Activated effector memory CD4-positive, alpha-beta T cell treated with Interleukin-2 at 50 U/mL for 16 hours (primary cell): Measurements from ENCODE around the gene TENT4A.
"Not testable (repeated sequence)": the region's sequence is repeated elsewhere in the genome, so short reads cannot be mapped to it uniquely, and the experiment has no call there.

Source experiments
- DNase-seq: peaks from one replicate; pipeline ENCODE4 v3.0.0-alpha.2; 2020

Gene TENT4A

DNA sequence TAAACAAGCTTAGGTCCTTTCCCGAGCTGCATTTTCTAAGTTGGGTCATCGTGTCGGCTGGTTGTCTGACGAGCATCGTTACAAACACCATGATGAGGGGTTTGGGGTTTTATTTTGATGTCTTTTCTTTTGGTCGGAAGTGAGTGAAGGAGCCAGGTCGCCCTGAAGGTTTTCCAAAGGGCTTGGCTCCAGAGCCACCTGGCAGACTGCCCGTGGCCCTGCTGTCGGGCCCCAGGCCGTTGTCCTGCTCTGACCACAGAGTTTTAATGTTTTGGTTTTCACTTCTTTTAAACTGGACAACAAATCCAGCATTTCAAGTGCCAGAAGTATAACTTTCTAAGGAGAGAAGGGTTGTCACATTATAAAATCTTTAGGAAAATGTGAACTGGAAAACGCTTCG lies 42.3 kb downstream of the TENT4A start:
- no peak for DNase-seq

DNA sequence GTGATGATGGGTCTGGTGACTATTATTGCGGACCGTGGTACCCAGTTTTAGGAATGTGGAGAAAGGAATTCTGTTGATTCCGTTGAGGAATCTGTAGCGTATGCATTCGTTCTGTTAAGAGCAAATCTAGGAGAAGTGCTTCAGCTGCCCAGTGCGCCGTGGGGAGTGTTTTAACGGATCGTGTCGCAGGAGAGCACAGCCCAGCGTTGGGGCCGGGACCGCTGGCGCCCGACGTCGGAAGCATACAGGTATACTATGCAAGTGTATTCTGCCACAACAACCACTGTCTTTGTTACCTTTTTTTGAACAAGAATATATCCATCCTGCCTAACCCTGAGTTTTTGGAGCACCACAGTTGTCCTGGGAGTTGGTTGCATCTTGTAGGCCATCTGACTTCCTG lies 42.7 kb downstream of the TENT4A start:
- no peak for DNase-seq

DNA sequence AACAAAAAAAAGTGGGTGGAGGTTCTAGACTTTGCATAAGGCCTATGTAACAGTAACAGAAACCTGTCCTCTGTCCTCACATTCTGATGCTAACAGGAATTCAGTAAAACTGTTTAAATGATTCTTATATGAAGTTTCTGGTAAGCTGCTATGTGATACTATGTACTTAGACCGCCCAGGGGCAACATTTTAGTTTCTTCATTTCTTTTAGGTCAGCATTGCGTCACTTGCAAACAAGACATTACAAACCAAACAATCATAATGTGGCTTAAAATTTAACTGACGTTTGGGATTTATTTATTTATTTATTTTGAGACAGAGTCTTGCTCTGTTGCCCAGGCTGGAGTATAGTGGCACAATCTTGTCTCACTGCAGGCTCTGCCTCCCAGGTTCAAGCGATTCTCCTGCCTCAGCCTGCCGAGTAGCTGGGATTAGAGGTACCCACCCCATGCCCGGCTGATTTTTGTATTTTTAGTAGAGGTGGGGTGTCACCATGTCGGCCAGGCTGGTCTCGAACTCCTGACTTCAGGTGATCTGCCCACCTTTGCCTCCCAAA lies 44.3 kb downstream of the TENT4A start:
- DNase-seq: no peak

DNA sequence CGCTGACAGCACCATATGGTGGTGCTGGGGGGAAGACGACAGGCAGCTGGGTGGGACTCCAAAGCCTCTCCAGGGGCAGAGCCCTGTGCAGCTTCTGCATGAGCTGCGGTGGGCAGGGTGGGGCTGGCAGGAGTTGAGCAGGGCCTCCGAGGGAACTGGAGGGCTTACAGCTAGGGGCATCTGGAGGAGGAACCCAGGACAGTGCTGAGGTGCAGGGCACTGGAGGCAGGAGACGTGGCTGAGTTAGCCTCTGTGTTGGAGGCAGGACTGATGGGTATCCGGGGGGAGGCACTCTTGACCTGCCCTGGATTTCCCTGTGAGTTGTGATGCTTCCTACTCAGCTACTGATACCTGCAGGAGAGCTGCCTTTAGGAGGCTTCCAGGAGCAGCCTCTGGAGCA lies 45.0 kb downstream of the TENT4A start:
- no peak for DNase-seq

DNA sequence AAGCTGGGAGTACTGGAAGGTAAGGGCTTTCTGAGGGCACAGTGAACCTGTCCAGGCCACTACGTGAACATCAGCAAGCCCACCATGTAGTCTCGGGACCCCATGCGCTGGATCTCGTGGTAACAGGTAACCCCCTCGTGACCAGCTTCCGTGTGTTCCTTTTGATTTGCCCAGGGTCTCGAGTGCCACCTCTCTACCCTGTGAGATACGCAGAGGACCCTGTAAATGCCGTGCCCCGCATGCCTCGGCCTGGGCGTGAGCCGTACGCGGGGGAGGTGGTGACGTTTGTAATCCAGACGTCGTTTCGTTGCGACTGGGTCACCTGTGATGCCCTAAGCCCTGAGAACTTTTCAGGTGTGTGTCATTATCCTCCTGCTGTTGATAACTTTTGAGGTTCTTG lies 45.5 kb downstream of the TENT4A start:
- no peak for DNase-seq

DNA sequence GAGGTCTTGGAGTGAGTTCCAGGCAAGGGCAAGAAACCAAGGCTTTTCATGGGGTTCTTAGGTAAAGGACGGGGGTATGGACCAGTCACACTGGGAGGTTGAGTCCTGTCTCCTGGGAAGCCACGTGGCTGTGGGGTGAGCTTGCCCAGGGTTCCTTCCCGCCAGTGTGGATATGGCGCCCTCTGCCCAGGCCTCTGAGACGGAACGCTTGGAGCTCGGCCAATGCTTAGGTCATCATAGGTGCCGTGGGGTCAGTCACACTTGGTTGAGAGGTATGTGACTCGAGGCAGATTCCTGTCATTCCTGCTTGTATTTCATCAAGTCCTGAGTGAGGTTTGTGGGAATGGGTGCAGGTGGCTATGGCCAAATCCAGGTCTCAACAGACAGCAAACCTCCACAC lies 46.2 kb downstream of the TENT4A start:
- DNase-seq: no peak

DNA sequence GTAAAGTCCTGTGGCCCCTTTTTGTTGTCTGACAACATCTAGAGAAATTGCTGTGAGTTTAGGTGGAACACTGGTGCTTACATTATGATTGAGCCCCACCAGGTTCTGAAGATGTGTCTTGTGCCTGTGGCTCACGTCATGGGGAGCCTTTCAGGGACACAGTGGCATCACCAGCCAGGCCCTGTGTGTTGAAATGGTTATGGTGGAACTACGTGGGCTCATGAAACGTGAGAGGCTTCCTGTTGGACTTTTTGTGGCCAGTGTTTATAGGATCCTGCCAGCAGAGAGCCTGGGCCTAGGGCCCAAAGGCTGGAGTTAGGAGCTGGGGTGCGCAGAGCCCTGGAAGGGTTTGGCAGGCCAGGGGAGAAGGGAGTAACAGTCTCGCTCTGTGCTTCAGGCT lies 46.8 kb downstream of the TENT4A start:
- no peak for DNase-seq

DNA sequence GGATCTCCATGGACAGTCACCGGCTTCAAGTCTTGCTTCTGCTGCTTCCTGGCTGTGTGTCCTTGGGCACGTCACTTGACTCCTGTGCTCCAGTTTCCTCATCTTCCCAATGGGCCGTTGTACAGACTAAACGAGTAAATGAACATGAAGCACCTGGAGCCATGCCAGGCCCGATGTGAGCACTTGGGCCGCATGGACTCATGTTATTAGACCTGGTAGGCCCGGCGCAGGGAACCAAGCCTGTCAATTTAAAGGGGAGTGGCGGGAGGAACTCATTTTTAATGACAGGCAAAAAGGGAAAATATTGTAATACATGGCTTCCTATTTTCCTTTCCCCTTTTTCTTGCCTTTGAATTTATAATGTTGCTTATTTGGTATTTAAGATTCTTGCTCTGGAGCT lies 47.5 kb downstream of the TENT4A start:
- no peak for DNase-seq

DNA sequence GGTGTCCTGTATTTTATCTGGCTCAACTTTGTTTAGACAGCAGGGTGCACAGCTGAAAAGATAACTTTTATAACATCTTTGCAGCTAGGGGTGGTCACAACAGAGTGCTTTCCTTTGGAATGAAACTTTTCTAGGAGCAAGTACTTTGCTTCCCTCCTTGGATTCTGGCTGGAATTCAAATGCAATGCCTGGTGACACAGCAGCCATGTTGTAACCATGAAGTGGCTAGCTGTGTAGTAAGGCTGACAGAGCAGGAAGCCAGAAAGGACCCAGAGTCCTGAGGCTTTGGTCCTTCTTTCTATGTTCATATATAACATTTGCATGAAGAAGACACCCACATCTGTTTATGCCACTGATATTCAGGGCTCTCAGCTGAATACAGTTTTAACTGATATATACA lies 48.1 kb downstream of the TENT4A start:
- DNase-seq: no peak

DNA sequence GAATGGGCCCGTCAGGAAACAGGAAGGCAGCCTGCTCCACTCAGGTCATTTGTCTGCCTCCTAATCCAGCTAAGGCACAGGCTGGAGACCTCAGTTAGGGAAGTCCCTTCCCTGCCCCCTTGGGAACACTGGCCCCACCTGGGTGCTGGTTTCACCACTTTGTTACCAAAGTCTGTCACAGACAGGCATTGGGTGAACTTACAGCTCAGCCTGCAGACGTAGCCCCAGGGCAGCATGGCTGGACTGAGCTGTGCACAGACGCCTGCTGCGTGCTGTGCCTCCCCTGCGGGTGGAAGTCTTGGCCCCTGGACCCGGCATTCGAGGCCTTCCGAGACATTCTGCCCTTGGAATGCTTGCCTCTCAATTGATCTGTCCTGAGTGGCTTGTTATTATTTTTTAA lies 48.9 kb downstream of the TENT4A start:
- DNase-seq: no peak

DNA sequence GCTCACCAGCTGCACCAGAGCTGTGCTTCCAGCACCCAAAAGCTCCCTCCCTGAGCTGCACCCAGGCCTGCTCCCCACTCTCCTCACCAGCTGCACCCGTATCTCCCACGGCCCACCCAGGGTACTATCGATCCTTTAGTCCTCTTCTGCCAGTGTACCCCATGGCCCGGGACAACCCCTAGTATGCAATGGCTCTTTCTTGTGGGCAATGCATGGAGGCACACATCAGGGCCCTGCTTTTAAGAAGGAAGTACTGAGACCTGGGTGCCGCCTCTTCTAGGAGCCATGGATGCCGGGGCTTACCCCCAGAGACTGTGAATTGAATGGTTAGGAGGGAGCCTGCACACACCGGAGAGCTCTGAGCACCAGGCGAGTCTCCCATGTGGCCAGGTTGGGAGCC lies 49.5 kb downstream of the TENT4A start:
- DNase-seq: no peak

DNA sequence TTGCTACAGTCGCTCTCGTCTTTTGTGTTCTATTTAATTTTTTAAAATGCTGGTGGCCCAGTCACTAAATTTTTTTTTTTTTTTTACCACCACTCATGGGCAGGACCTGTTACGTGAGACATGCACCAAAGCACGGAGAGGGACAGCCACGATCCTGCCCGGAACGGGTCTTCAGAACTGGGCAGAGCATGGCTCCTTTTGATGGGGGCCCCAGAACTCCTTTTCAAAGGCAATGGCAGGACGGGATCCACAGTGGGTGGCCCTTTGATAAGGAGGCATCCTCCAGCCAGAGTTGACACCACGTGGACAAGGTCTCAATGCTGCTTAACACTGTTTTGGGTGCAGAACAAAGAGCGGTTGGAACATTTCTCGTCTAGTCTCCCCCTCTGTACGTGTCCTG lies 50.0 kb downstream of the TENT4A start:
- no peak for DNase-seq

DNA sequence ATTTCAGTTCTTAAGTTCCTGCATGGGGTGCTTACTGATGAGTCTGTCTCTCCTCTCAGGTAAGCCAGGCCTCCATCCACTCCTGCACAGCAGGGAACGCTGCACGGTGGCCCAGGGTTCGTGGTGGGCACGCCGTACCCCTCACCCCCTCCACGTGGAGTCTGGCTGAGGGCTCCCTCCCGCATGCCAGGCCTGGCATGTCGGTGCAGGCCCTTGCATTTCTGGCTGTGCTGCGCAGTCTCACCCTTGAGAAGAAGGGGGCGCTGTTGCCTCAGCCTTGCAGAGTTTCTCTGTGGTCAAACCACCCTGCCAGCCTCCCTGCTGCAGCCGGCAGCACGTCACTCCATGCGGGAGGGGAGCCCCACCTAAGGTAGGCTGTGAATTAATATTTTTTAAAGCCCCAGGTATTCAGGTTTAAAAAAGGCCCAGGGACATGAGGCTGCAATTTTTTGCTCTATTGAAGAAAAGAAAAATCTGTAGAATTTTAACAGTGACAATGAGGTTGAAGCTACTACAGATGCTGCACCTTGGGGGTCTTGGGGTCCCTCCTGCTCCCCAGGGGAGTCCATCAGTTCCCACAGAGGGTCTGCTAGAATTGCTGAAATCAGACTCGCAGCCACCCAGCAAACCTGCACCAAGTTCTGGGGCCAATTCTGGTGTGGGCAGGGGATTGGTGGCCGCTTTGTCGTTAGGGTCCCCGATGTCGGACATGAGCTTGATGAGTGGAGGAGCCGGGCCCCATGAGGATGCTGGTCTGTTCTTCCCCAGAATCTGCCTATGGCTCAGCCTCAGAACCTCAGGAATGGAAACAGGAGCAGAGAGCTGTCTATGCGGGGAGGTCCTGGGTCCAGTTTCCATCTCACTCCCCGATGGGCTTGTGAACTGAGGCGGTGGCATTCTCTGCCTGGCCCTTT lies 52.6 kb downstream of the TENT4A start:
- peak; percentile 45 for DNase-seq

DNA sequence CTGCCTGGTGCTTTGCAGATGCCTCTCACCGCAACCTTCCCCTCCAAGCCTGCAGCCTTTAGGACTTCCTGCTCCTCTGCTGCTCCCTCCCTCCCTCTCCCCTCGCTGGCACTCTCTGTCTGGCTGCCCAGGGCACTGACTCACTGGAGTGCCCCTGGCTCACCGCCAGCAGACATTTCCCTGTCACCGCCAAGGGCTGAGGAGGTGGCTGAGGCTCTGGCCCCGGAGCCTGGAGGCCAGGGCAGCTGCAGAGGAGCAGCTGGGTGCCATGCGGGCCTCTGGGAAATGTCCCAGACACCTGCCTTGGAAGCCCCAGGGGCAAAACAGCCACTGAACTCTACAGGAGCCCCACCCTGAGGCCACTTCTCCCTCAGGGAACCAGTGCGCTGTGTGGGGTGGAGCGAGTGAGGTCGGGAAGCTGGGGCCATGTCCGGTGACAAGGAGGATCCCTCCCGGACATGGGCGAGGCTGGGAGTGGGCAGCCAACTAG lies 53.4 kb downstream of the TENT4A start:
- DNase-seq: no peak

DNA sequence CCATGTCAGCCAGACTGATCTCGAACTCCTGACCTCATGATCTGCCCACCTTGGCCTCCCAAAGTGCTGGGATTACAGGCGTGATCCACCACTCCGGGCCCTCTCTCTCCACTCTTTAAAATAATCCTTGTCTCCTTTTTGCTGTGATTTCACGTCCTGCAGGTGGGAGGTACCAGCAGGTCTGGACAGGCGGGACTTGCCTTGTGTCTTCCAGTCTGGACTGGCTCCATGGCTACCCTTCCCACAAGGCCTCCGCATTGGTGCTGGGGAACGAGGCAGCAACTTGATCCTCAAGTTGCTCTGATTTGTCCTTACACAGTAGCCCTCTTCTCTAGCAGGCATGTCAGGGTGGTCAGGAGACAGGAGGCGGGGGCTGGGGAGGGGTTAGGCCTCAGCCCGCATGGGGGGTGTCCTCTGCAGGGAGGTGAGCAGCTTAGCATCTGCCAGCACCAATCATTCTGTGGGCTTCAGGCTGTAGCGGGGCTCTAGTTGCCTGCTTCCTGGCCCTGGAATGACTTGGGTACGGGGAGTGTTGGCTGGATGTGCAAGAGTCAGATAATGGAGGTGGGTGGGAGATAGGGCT lies 54.3 kb downstream of the TENT4A start:
- DNase-seq: no peak

DNA sequence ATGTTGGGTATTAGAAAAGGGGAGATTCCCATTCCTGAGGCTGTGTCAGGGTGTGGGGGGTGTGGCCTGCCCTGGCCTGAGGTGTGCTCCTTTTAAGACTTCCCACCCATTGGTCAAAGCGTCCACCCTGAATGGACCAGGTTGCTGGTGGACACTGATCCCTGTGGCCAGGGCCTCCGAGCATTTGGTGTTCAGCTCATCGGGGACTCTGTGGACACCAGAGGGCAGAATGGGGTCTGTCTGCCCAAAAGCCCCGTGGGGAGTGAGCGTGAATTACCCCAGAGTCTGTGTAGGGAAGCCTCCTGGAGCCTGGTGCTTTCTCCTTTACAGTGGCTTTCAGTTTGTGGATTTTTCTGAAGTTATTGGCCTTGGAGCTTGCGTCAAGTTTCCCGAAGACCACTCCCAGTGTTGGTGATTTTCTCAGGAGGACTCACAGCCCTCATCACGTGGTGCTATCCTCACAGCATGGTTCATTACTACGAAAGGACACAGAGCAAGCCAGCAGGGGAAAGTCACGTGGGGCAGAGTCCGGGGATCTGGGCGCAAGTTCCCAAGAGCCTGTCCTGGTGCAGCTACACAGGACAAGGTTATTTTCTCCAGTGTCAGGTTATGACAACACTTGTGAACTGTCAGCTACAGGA lies 55.5 kb downstream of the TENT4A start:
- DNase-seq: no peak

DNA sequence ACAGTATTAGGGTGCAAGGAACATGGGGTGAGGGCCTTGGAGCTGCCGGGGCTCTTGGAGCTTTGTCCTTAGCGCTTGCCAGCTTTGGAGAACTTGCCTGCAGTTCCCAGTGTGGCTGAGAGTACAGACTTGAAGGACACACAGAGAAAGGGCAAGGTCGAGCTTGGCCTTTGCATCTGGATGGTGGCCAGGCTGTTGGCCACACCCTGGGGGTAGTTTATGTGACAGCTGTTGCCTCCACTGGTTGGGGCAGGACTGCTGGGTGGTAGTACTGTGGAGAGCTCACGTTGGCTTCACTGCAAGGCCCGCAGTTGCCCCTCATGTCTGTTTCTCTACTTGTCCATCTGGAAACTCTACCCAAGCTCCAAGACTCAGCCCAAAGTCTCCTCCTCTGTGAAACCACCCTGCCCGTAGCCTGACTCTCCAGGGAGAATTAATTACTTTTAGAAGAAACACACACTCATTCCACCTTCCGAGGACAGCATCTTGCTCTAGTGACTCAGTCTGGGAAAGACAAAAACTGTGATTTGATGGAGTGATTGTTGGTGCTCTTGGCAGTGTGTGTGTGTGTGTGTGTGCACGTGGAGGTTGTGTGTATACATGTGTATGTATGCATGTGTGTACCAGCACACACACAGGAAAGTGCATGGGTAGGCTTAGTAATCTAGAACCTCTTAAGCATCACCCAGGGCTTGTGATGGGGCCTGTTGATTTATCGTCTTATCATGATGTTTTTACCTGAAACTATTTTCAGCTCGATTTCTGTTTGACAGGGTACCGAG lies 57.8 kb downstream of the TENT4A start:
- no peak for DNase-seq

DNA sequence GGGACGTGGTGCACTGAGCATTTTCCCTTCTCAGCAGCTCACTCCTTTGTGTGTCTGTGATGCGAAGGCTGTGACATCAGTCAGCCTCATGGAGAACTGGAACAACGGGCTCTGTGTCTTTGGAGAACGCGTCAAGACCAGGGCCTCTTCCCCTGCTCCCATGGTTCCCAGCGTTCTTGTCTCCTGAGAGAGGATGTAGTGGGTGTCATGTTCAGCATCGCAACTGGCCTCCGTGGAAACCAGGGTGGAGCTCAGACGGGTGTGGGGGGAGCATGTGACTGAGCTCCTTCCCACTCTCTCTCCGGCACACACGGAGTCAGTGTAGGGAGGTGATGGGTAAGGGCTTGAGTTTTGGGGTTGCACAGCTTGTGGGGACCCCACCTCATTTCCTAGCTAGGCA lies 59.7 kb downstream of the TENT4A start:
- no peak for DNase-seq

DNA sequence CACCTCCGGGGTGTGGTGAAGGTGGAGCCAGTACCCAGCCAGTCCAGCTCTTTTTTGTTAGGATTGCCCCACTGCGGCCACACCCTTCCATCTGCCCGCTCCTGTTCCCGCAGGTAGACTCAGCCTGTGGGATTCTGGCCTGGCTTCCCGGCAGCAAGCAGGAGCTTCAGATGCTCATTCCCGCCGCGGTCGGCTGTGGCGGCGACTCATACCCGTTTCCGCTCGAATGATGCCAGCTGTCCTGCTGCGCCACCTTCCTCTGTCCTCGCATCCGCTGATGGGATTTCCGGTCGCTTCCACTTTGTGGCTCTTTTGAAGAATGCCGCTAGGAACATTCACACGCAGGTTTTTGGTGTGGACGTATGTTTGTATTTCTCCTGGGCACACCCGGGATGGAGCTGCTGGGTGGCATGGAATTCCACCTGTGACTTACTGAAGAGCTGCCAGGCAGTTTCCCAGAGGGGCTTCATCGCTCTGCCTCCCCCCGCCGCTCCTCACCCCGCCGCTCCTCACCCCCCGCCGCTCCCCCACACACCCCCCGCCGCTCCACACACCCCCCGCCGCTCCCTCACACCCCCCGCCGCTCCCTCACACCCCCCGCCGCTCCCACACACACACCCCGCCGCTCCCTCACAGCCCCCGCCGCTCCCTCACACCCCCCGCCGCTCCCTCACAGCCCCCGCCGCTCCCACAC lies 60.3 kb downstream of the TENT4A start:
- DNase-seq: no peak

DNA sequence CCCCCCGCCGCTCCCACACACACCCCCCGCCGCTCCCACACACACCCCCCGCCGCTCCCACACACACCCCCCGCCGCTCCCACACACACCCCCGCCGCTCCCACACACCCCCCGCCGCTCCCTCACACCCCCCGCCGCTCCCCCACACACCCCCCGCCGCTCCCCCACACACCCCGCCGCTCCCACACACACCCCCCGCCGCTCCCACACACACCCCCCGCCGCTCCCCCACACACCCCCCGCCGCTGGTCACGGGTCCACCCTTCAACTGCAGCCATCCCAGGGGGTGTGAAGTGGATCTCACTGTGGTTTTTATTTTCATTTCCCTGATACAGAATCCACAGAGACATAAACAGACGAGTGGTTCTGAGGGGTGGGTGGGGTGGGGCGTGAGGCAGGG lies 61.0 kb downstream of the TENT4A start:
- not testable (repeated sequence) for DNase-seq

DNA sequence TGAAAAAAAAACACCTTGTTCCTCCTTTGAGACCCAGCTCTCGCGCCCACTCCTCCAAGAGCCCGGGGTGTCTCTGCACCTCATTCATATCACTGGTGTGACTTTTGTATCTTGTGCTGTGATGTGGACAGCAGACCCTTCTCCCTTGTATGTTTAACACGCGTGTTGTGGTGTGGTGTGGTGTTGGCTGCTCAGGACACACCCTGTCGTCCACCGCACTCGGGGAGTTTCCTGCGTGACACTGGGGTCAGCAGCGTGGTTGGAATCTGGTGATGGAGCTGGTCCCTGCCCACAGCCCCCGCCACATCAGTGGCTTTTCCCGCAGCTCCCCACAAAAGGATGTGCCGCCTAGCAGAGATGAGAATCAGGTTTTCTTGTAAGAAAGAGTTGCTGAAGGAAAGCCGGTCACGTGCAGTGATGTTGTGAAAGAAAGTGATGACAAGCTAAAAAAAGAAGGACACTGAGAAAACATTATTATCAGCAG lies 61.5 kb downstream of the TENT4A start:
- DNase-seq: no peak

DNA sequence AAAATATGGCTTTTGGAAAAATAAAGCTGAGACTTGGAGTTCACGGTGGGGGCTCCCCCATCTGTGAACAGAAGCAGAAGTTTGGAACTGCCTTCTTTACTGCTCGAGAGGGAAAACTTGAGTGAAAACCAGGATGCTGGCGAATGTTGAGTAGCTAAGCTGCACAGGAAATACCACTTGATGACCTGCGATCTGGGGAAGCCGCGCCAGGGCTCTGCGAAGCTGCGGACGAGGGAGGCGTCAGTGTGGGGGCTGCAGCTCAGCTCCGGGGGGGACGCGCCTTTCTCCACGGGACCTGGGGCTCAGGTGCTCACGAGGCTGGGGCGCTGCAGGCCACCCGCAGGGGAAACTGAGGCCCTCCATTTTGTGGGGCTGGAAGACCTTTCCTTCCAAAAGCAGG lies 62.3 kb downstream of the TENT4A start:
- DNase-seq: no peak
